Mesothelial cell of epicardium (in vitro differentiated cells): ENCODE measurements around the gene SASH3. TPM values are rescaled to one million over a fixed set of nuclear protein-coding genes. Genes with fewer than 3 reads are reported as not detected.
"Not testable (repeated sequence)": the region's sequence is repeated elsewhere in the genome, so short reads cannot be mapped to it uniquely, and the experiment has no call there.

Experiments
- DNase-seq, 2 experiments: peaks; one replicate each; pipeline ENCODE4 v3.0.0; 2021; ENCODE audit warnings: low spot score in 2 of 2; ENCODE audit not compliant: unreplicated experiment in 2 of 2
- H3K27ac Mint-ChIP-seq: 2 replicates; pipeline ENCODE4 v1.8.0; 2021; ENCODE audit warnings: mixed read lengths
- H3K27me3 Mint-ChIP-seq: 2 replicates; pipeline ENCODE4 v1.8.0; 2021; ENCODE audit warnings: low read depth, mixed read lengths
- H3K36me3 Mint-ChIP-seq: 2 replicates; pipeline ENCODE4 v1.8.0; 2021; ENCODE audit warnings: mixed read lengths
- H3K4me1 Mint-ChIP-seq: 2 replicates; pipeline ENCODE4 v1.8.0; 2021; ENCODE audit warnings: mixed read lengths
- H3K4me3 Mint-ChIP-seq: 2 replicates; pipeline ENCODE4 v1.8.0; 2021; ENCODE audit warnings: mild to moderate bottlenecking, moderate library complexity, mixed read lengths
- H3K9me3 Mint-ChIP-seq: 2 replicates; pipeline ENCODE4 v1.8.0; 2021; ENCODE audit warnings: mixed read lengths
- CTCF ChIP-seq: fragments of 200-600 bp; sonication (generic); IDR thresholded peaks from one replicate; pipeline ENCODE4 v1.5.0; 2021; ENCODE audit warnings: antibody characterized with exemption; ENCODE audit not compliant: unreplicated experiment
- total RNA-seq: library from RNA; stranded (reverse); gene quantifications from 3 replicates; pipeline ENCODE4 v1.2.1, GENCODE V29; 2021

The SASH3 gene
- total RNA-seq, 1 donor from 2014 or later, result not detected

GRCh38 chrX:129738466-129739308 is 41.1 kb upstream of the SASH3 start, which contains the start of gene XPNPEP2:
TSS of gene XPNPEP2 (plus strand) at chrX:129738979. CDS start at chrX:129739214, 235 bp downstream.
- H3K4me1 Mint-ChIP-seq, result peaks cover 33% of the 10 kb centered on the region
- peaks cover 11% of the 10 kb centered on the region for H3K9me3 Mint-ChIP-seq
- DNase-seq, result peak in 1 of 2 experiments; percentile 50
- peak within 1 kb of the TSS; percentile 95 for H3K27ac Mint-ChIP-seq
- TF ChIP-seq CTCF, result no peak
- peaks cover 2% of the 10 kb centered on the region for H3K36me3 Mint-ChIP-seq
- H3K27me3 Mint-ChIP-seq, result no peaks in the 10 kb centered on the region
- peak within 1 kb of the TSS; percentile 54 for H3K4me3 Mint-ChIP-seq

- Mint-ChIP-seq H3K4me1 (peaks cover 33% of the 10 kb centered on the region), H3K4me3 (peak overlapping the region; percentile 54), H3K36me3 (no peaks in the 10 kb centered on the region), H3K27me3 (no peaks in the 10 kb centered on the region), H3K27ac (peak overlapping the region; percentile 95), H3K9me3 (peaks cover 11% of the 10 kb centered on the region)
- no peak for TF ChIP-seq CTCF
- DNase-seq, result no peak
Observed at GRCh38 chrX:129739578-129739977, 40.2 kb upstream of the SASH3 start.

- H3K36me3 Mint-ChIP-seq, result no peaks in the 10 kb centered on the region
- no peaks in the 10 kb centered on the region for H3K27me3 Mint-ChIP-seq
- TF ChIP-seq CTCF, result no peak
- H3K4me3 Mint-ChIP-seq, result no peak overlapping the region
- peak overlapping the region; percentile 51 for H3K27ac Mint-ChIP-seq
- peaks cover 6% of the 10 kb centered on the region for H3K9me3 Mint-ChIP-seq
- no peak for DNase-seq
- H3K4me1 Mint-ChIP-seq, result peaks cover 33% of the 10 kb centered on the region
Observed at GRCh38 chrX:129741880-129742758, 37.6 kb upstream of the SASH3 start.

GRCh38 chrX:129742759-129743152 is 37.0 kb upstream of the SASH3 start:
- H3K9me3 Mint-ChIP-seq, H3K36me3 Mint-ChIP-seq, H3K27me3 Mint-ChIP-seq, DNase-seq, H3K4me3 Mint-ChIP-seq: not testable (repeated sequence)
- H3K4me1 Mint-ChIP-seq, result peaks cover 33% of the 10 kb centered on the region
- H3K27ac Mint-ChIP-seq, result peak overlapping the region; percentile 21

GRCh38 chrX:129743821-129744220 is 35.9 kb upstream of the SASH3 start:
- H3K9me3 Mint-ChIP-seq, result peaks cover 6% of the 10 kb centered on the region
- peaks cover 22% of the 10 kb centered on the region for H3K4me1 Mint-ChIP-seq
- no peak overlapping the region for H3K4me3 Mint-ChIP-seq
- no peaks in the 10 kb centered on the region for H3K36me3 Mint-ChIP-seq
- H3K27me3 Mint-ChIP-seq, result no peaks in the 10 kb centered on the region
- H3K27ac Mint-ChIP-seq, result no peak overlapping the region
- no peak for DNase-seq
- TF ChIP-seq CTCF, result no peak

GRCh38 chrX:129744861-129745321 is 34.9 kb upstream of the SASH3 start:
- H3K27me3 Mint-ChIP-seq, result no peaks in the 10 kb centered on the region
- no peaks in the 10 kb centered on the region for H3K36me3 Mint-ChIP-seq
- H3K4me1 Mint-ChIP-seq, result peaks cover 11% of the 10 kb centered on the region
- peaks cover 6% of the 10 kb centered on the region for H3K9me3 Mint-ChIP-seq
- TF ChIP-seq CTCF, result no peak
- no peak overlapping the region for H3K4me3 Mint-ChIP-seq
- no peak for DNase-seq
- H3K27ac Mint-ChIP-seq, result no peak overlapping the region
